ENCODE data around the gene HORMAD2. TPM values are rescaled to one million over a fixed set of nuclear protein-coding genes. Genes with fewer than 3 reads are reported as not detected.

HORMAD2 gene
- not detected in 5 replicates for total RNA-seq (2022; extraction: Qiagen RNA extraction)

DNA sequence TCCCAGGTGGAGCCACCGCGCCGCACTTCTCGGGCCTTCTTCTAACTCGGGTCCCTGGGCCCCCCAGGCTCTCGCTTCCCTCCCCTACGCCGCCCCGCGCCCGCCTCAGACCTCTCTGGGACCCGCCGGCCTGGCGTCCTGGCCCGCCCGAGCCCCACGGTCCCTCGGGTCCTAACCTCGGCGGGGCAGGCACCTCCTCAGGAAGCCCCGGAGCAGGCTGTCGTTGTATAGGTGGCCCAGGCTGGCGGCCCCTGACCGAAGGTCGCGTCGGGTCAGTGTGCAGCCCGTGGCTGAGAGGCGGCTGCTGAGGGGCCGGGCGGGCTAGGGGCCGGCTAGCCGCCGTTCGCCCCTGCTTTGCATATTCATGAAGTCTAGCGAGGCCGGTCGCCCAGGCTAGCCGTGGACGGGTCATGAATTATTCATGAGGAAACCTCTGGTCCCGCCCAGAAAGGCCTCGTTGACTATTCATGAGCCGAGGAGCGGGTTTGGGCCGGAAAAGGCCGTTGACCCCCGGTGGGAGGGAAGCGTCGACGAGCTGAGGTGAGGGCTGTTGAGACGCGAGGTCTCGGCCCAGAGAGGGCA, at the start of gene HORMAD2:
Gene HORMAD2, plus strand, starts transcription at position 513 of the 582 bp plus-strand sequence. CDS start 13,489 bp downstream, outside the sequence.

Other genes with a start within 250 kb of the HORMAD2 start
- 26.2 to 31.1 TPM (median 28.4 TPM) in 5 replicates for gene ASCC2, start 242.2 kb upstream of the HORMAD2 start, total RNA-seq (2022; extraction: Qiagen RNA extraction)
- 6.7 to 9.9 TPM (median 9.1 TPM) in 5 replicates for gene MTMR3, start 197.3 kb upstream of the HORMAD2 start, total RNA-seq (2022; extraction: Qiagen RNA extraction)
- 28.2 to 31.6 TPM (median 30.1 TPM) in 5 replicates for gene LIF, start 166.3 kb downstream of the HORMAD2 start, total RNA-seq (2022; extraction: Qiagen RNA extraction)
- gene OSM, start 186.4 kb downstream of the HORMAD2 start, total RNA-seq (2022; extraction: Qiagen RNA extraction), result 0.06 TPM in 1 of 5 replicates, not detected in the others
- gene CASTOR1, start 209.0 kb downstream of the HORMAD2 start, total RNA-seq (2022; extraction: Qiagen RNA extraction), result 5.0 to 7.3 TPM (median 5.6 TPM) in 5 replicates
- gene TBC1D10A, start 246.5 kb downstream of the HORMAD2 start, total RNA-seq (2022; extraction: Qiagen RNA extraction), result 9.4 to 10.5 TPM (median 9.5 TPM) in 5 replicates